ENCODE measurements around the gene UBA7.
A peak's percentile ranks its signal among the peaks of the same experiment; 100 is the strongest.
"Not testable (repeated sequence)": the region's sequence is repeated elsewhere in the genome, so short reads cannot be mapped to it uniquely, and the experiment has no call there.

Gene UBA7

GRCh38 chr3:49780080-49780974, 33.4 kb downstream of the UBA7 start:
- TF ChIP-seq, protein P1, sequence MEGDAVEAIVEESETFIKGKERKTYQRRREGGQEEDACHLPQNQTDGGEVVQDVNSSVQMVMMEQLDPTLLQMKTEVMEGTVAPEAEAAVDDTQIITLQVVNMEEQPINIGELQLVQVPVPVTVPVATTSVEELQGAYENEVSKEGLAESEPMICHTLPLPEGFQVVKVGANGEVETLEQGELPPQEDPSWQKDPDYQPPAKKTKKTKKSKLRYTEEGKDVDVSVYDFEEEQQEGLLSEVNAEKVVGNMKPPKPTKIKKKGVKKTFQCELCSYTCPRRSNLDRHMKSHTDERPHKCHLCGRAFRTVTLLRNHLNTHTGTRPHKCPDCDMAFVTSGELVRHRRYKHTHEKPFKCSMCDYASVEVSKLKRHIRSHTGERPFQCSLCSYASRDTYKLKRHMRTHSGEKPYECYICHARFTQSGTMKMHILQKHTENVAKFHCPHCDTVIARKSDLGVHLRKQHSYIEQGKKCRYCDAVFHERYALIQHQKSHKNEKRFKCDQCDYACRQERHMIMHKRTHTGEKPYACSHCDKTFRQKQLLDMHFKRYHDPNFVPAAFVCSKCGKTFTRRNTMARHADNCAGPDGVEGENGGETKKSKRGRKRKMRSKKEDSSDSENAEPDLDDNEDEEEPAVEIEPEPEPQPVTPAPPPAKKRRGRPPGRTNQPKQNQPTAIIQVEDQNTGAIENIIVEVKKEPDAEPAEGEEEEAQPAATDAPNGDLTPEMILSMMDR (conservative IDR thresholded peaks at IDR 0.05): no peak
- no peak for TF ChIP-seq ZFX (IDR thresholded peaks at IDR 0.05)
- H3K27ac ChIP-seq: no peak overlapping the region

DNA sequence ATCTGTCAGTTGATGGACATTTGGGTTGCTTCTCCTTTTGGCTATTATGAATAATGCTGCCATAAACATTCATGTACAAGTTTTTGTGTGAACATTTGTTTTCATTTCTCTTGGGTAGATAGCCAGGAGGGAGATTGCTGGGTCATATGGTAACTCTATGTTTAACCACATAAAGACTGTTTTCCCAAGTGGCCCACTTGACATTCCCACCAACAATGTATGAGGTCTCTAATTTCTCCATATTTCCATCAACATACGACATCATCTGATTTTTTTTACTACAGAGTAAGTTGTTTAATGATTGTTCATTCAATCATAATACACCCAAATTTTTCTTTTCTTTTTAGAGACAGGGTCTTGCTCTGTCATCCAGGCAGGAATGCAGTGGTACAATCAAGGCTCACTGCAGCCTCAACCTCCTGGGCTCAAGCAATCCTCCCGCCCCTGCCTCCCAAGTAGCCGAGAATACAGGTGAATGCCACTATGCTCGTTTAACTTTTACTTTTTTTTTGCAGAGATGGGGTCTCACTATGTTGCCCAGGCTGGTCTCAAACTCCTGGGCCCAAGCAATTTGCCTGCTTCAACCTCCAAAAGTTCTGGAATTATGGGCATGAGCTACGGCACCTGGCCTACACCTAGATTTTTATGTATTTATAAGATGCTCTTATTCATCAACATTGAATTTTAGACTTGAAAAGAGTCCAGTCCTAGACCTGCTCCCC, 34.2 kb downstream of the UBA7 start:
- H3K27ac ChIP-seq: no peak overlapping the region
- TF ChIP-seq, protein P1 (conservative IDR thresholded peaks at IDR 0.05): no peak
- no peak for TF ChIP-seq ZFX (IDR thresholded peaks at IDR 0.05)

DNA sequence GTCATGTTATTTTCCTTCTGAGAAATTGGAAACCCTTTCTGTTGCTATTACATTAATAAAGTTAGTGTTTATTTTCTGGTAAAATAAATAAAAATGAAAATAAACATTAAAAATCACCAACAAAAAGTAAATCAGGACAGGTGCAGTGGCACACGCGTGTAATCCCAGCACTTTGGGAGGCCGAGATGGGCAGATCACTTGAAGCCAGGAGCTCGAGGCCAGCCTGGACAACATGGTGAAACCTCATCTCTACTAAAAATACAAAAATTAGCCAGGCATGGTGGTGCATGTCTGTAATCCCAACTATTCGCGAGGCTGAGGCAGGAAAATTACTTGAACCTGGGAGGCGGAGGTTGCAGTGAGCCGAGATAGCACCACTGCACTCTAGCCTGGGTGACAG, 37.7 kb downstream of the UBA7 start:
- H3K27ac ChIP-seq: not testable (repeated sequence)

DNA sequence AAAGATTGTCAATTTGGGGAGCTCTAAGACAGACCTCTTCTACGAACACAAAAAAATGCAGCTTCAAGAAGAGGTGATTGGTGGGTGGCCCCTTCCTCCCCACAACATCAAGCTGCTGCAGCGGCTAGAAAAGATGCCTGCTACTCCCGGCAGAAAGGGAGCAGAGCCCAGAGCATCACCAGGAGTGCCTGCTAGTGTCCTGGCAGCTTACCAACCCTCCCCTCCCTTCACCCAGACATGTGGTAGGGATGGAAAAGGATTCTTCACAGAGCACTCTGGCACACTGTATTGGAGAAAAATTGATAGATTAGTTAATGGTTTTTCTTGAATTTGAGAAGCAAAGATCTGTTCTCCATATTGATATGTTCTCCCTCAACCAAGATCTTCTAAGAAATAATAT, 38.2 kb downstream of the UBA7 start:
- TF ChIP-seq, protein P1 (conservative IDR thresholded peaks at IDR 0.05): no peak
- TF ChIP-seq ZFX (IDR thresholded peaks at IDR 0.05): no peak
- H3K27ac ChIP-seq: no peak overlapping the region

DNA sequence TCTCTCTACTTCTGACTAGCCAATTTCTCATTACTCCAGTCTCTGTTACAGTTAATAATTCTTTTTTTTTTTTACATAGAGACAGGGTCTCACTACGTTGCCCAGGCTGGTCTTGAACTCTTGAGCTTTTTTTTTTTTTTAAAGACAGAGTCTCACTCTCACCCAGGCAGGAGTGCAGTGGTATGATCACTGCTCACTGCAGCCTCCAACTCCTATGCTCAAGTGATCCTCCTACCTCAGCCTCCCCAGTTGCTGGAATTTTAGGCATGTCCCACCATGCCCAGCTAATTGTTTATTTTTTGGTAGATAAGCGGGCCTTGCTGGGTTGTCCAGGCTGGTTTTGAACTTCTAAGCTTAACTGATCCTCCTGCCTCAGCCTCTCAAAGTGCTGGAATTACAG, 41.0 kb downstream of the UBA7 start:
- H3K27ac ChIP-seq: no peak overlapping the region
- TF ChIP-seq ZFX (IDR thresholded peaks at IDR 0.05): no peak
- TF ChIP-seq, protein P1 (conservative IDR thresholded peaks at IDR 0.05): no peak

DNA sequence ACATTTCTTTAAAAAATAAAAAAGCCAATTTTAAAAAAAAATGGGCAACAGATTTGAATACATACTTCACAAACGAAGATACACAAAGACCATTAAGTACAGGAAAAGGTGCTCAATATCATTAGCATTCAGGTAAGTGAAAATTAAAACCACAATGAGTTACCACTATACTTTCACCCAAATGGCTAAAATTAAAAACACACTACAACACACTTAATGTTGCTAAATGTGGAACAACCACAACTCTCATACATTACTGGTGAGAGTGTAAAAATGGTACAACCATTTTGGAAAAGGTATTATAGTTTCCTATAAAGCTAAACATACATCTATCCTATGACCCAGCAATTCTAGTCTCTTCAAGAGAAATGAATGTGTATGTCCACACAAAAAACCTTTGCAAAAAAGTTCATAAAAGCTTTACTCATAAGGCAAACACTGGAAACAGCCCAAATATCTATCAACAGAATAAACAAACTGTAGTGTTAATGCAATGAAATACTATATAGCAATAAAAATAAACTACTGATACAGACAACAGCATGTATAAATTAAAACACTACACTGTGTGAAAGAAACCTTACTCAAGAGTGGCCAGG, 42.3 kb downstream of the UBA7 start:
- no peak overlapping the region for H3K27ac ChIP-seq
- no peak for TF ChIP-seq ZFX (IDR thresholded peaks at IDR 0.05)
- TF ChIP-seq, protein P1 (conservative IDR thresholded peaks at IDR 0.05): no peak

DNA sequence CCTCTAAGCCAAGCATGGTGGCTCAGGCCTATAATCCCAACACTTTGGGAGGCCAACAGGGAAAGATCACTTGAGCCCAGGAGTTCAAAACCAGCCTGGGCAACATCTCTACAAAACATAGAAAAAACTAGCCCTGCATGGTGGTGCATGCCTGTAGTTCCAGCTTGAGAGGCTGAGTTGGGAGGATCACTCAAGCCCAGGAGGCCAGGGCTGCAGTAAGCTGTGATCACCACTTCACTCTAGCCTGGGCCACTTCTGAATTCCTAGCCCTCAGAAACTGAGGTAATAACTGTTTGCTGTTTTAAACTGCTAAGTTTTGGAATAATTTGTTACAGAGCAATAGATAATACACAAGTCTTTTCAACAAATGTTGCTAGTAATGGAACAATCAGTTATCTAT, 43.8 kb downstream of the UBA7 start:
- TF ChIP-seq ZFX (IDR thresholded peaks at IDR 0.05): no peak
- peak overlapping the region; percentile 47 for H3K27ac ChIP-seq

DNA sequence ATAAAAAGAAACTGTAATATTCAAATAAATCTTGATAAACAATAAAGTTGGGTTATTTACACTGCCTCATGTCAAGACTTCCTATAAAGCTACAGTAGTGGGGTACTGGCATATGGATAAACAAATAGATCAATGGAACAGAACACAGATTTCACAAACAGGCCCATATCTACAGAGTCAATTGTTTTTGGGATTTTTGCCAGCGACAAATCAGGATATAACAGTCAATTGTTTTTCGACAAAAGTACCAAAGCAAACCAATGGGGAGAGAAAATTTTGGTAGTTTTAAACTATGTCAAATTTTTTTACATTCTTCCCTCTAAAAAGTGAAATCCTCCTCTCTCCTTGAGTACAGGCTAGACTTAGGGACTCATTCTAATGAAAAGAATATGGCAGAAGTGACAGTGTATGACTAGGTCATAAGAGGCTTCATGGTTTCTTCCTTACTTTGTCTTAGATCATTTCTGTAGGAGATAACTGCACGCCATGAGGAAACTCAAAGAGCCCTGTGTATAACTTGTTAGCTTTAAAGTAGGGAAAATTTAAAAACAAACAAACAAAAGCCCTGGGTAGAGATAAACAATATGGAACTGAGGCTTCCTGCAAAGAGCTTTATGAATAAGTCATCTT, 44.4 kb downstream of the UBA7 start:
- no peak for TF ChIP-seq ZFX (IDR thresholded peaks at IDR 0.05)
- TF ChIP-seq, protein P1 (conservative IDR thresholded peaks at IDR 0.05): no peak
- H3K27ac ChIP-seq: peak overlapping the region; percentile 47
